ENCODE measurements around the gene ABO. TPM values are rescaled to one million over a fixed set of nuclear protein-coding genes. Genes with fewer than 3 reads are reported as not detected.
"Not testable (repeated sequence)": the region's sequence is repeated elsewhere in the genome, so short reads cannot be mapped to it uniquely, and the experiment has no call there.

ABO gene
- total RNA-seq, 4 donors from 2014 or later = 1.4 to 18.4 (median 11.5) TPM

DNA sequence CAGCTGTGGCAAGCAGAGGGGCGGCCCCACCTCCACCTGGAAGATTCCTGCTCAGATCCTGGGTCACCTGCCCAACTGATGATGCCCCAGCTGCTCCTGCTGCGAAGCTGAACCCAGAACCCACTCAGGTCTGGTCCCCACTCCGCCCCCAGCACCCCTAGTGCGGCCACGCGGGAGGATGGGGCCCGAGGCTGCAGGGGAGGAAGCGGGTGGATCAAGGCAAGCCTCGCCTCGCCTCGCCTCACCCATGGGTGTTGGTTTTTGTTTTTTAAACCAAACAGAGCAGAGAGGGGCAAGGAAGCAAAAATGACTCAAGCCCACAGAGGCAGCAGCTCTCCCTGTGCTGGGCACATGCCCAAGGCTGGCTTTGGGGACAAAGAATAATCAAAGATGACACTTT is 23.2 kb downstream of the ABO start:
- TF ChIP-seq, protein P1, sequence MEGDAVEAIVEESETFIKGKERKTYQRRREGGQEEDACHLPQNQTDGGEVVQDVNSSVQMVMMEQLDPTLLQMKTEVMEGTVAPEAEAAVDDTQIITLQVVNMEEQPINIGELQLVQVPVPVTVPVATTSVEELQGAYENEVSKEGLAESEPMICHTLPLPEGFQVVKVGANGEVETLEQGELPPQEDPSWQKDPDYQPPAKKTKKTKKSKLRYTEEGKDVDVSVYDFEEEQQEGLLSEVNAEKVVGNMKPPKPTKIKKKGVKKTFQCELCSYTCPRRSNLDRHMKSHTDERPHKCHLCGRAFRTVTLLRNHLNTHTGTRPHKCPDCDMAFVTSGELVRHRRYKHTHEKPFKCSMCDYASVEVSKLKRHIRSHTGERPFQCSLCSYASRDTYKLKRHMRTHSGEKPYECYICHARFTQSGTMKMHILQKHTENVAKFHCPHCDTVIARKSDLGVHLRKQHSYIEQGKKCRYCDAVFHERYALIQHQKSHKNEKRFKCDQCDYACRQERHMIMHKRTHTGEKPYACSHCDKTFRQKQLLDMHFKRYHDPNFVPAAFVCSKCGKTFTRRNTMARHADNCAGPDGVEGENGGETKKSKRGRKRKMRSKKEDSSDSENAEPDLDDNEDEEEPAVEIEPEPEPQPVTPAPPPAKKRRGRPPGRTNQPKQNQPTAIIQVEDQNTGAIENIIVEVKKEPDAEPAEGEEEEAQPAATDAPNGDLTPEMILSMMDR (IDR thresholded peaks at IDR 0.05) = no peak
- no peak for TF ChIP-seq POLR2A (IDR thresholded peaks at IDR 0.05)
- H3K4me3 ChIP-seq (ENCODE audit: low read depth, poor library complexity, severe bottlenecking) = no peak overlapping the region
- DNase-seq (ENCODE audit: low spot score in 2 of 2) = peak in 1 of 2 donors; percentile 82
- intact Hi-C loops (cut with DNase I; ENCODE audit: low total_unique reads) = no loop called here
- WGBS, 2 donors = 51 to 52% methylated on average over 11 of the region's 11 CpGs

DNA sequence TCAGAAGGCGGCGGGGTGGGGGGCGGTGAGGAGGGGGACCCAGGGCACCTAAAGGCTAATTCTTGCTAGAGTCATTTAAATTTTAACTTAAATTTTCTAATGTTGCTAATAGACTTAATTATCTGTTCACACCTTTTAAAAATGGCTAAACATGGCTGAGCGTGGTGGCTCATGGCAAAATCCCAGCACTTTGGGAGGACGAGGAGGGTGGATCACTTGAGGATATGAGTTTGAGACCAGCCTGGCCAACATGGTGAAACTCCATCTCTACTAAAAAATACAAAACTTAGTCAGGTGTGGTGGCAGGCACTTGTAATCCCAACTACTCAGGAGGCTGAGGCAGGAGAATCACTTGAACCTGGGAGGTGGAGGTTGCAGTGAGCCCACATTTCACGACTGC is 23.8 kb downstream of the ABO start:
- H3K4me3 ChIP-seq (ENCODE audit: low read depth, poor library complexity, severe bottlenecking); DNase-seq (ENCODE audit: low spot score in 2 of 2); intact Hi-C loops (cut with DNase I; ENCODE audit: low total_unique reads): not testable (repeated sequence)

DNA sequence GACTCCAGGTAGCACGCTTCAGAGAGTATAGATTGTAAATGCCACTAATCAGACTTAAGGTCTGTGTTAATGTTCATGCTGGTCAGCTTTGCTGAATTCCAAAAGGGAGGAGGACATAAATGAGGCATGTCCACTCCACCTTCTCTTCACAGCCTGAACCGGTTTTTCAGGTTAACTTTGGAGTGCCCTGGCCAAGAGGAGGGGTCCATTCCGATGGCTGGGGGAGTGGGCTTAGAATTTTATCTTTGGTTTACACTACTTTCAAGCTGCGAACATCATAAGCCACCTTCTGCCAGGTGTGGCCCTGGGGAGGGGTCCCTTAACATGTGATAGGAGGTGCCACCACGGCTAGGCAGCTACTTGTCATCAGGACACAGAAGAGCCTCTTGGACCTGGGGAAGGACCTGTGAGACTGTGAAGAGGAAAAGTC is 24.2 kb downstream of the ABO start:
- 64 to 73% methylated on average over 5 of the region's 5 CpGs for WGBS, 2 donors
- TF ChIP-seq, protein P1 (IDR thresholded peaks at IDR 0.05) = no peak
- TF ChIP-seq POLR2A (IDR thresholded peaks at IDR 0.05) = no peak
- peak in 1 of 2 donors; percentile 48 for DNase-seq (ENCODE audit: low spot score in 2 of 2)
- H3K4me3 ChIP-seq (ENCODE audit: low read depth, poor library complexity, severe bottlenecking) = no peak overlapping the region
- intact Hi-C loops (cut with DNase I; ENCODE audit: low total_unique reads) = no loop called here

More for the DNA sequence above, 23.8 kb downstream of the ABO start:
- 75 to 85% methylated on average over 6 of the region's 6 CpGs for WGBS, 2 donors

DNA sequence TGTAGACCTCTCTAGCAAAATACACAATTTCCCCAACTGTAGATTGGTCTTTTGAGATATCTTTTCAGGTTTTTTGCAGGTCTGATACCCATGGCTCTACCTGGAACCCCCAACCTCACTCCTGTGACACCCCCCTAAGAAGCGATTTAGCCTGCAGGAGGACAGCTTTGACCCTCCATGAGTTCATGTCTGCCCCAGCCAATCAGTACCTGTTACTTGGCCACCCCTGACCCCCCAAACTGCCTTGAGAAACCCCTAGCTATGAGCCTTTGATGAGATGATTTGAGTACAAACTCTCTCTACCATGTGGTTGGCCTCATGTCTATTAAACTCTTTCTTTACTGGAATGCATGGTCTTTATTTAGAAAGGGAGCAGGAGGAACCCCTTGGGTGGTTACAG is 25.7 kb downstream of the ABO start:
- TF ChIP-seq, protein P1 (IDR thresholded peaks at IDR 0.05) = no peak
- TF ChIP-seq POLR2A (IDR thresholded peaks at IDR 0.05) = no peak
- 95 to 100% methylated on average over 1 of the region's 1 CpG for WGBS, 2 donors
- intact Hi-C loops (cut with DNase I; ENCODE audit: low total_unique reads) = no loop called here
- no peak for DNase-seq (ENCODE audit: low spot score in 2 of 2)
- H3K4me3 ChIP-seq (ENCODE audit: low read depth, poor library complexity, severe bottlenecking) = no peak overlapping the region

DNA sequence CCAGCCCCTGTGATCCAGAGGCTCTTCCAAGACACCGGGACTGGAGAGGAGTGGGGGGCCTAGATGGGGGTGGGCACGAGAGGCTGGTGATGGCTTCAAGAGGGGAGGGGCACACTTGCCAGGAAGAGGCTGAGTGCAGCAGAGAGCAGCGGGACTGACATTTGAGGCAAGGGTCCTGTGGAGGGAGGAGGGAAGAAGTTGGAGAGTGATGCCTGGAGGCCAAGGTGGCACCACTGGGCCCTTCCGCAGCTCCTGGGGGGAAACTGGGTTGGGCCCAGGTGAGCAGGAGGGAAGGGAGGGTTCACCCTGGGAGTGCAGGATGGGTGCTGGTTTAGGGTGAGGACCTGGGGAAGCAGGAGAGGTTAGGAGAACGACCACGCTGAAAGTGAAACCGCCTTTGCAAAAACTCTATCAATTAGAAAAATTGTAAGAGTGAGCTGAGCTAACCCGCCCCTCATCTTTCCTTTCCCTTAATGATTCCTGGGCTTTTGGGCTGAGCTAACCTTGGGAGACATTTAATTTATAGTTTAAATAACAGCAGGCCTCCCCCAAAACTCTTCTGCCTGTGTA is 26.2 kb downstream of the ABO start:
- peak in 1 of 2 donors; percentile 65 for DNase-seq (ENCODE audit: low spot score in 2 of 2)
- WGBS, 2 donors = 78 to 85% methylated on average over 8 of the region's 8 CpGs
- intact Hi-C loops (cut with DNase I; ENCODE audit: low total_unique reads) = no loop called here
- TF ChIP-seq, protein P1 (IDR thresholded peaks at IDR 0.05) = no peak
- no peak for TF ChIP-seq POLR2A (IDR thresholded peaks at IDR 0.05)
- H3K4me3 ChIP-seq (ENCODE audit: low read depth, poor library complexity, severe bottlenecking) = no peak overlapping the region

DNA sequence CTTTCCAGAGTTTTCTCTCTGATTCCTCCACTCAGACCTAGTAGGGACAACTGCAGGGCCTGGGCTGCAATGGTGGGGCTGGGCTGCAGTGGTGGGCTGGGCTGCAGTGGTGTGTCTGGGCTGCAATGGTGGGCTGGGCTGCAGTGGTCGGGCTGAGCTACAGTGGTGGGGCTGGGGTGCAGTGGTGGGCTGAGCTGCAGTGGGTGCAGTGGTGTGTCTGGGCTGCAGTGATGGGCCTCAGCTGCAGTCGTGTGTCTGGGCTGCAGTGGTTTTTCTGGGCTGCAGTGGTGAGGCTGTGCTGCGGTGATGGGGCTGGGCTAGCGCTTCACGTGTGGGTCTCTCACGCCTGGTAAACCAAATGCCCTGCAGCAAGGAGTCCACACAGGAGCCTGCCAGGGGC is 27.4 kb downstream of the ABO start:
- intact Hi-C loops (cut with DNase I; ENCODE audit: low total_unique reads) = no loop called here
- H3K4me3 ChIP-seq (ENCODE audit: low read depth, poor library complexity, severe bottlenecking) = no peak overlapping the region
- 56 to 73% methylated on average over 6 of the region's 6 CpGs for WGBS, 2 donors
- DNase-seq (ENCODE audit: low spot score in 2 of 2) = peak in 1 of 2 donors; percentile 70
- TF ChIP-seq, protein P1 (IDR thresholded peaks at IDR 0.05) = no peak
- no peak for TF ChIP-seq POLR2A (IDR thresholded peaks at IDR 0.05)
